ENCODE measurements around the gene SEC14L3. TPM values are rescaled to one million over a fixed set of nuclear protein-coding genes. Genes with fewer than 3 reads are reported as not detected.

The SEC14L3 gene
- polyA plus RNA-seq (2013, experiment 1 of 2; ENCODE audit: insufficient read length) = not detected
- not detected for polyA plus RNA-seq (2013, experiment 2 of 2; ENCODE audit: insufficient read length)

- no peak for DNase-seq
Measured at GRCh38 chr22:30471616-30472318, at the start of gene SEC14L3. SEC14L3 (minus strand) TSS chr22:30472017; CDS start chr22:30471958, 59 bp downstream.

- no peak for DNase-seq
Measured at GRCh38 chr22:30519842-30520425, 48.1 kb upstream of the SEC14L3 start.

GRCh38 chr22:30516731-30517130 is 44.9 kb upstream of the SEC14L3 start:
- no peak for DNase-seq

- DNase-seq = no peak
Measured at GRCh38 chr22:30516273-30516672, 44.5 kb upstream of the SEC14L3 start.

- no peak for DNase-seq
Measured at GRCh38 chr22:30514252-30514651, 42.4 kb upstream of the SEC14L3 start.

GRCh38 chr22:30513462-30513861 is 41.6 kb upstream of the SEC14L3 start:
- no peak for DNase-seq

- no peak for DNase-seq
Measured at GRCh38 chr22:30511911-30512310, 40.1 kb upstream of the SEC14L3 start.

- no peak for DNase-seq
Measured at GRCh38 chr22:30511109-30511508, 39.3 kb upstream of the SEC14L3 start.

- no peak for DNase-seq
Measured at GRCh38 chr22:30508216-30508615, 36.4 kb upstream of the SEC14L3 start.

- no peak for DNase-seq
Measured at GRCh38 chr22:30507670-30508069, 35.9 kb upstream of the SEC14L3 start.

GRCh38 chr22:30506507-30506968 is 34.7 kb upstream of the SEC14L3 start:
- no peak for DNase-seq

GRCh38 chr22:30503551-30503950 is 31.7 kb upstream of the SEC14L3 start:
- DNase-seq = no peak

- no peak for DNase-seq
Measured at GRCh38 chr22:30502911-30503310, 31.1 kb upstream of the SEC14L3 start.

- DNase-seq = no peak
Measured at GRCh38 chr22:30502153-30502552, 30.3 kb upstream of the SEC14L3 start.

GRCh38 chr22:30500628-30501027 is 28.8 kb upstream of the SEC14L3 start:
- DNase-seq = no peak

GRCh38 chr22:30497466-30498150 is 25.8 kb upstream of the SEC14L3 start:
- no peak for DNase-seq

GRCh38 chr22:30495041-30495784 is 23.4 kb upstream of the SEC14L3 start:
- no peak for DNase-seq

- no peak for DNase-seq
Measured at GRCh38 chr22:30492144-30492543, 20.3 kb upstream of the SEC14L3 start.

- no peak for DNase-seq
Measured at GRCh38 chr22:30491381-30491780, 19.6 kb upstream of the SEC14L3 start.

- DNase-seq = no peak
Measured at GRCh38 chr22:30490399-30490798, 18.6 kb upstream of the SEC14L3 start.

GRCh38 chr22:30488121-30488520 is 16.3 kb upstream of the SEC14L3 start:
- DNase-seq = no peak

- no peak for DNase-seq
Measured at GRCh38 chr22:30486661-30487115, 14.9 kb upstream of the SEC14L3 start.

GRCh38 chr22:30486118-30486517 is 14.3 kb upstream of the SEC14L3 start:
- no peak for DNase-seq

Measured in fibroblast of skin of abdomen (primary cell).